ENCODE data around the gene IL18RAP. TPM values are rescaled to one million over a fixed set of nuclear protein-coding genes. Genes with fewer than 3 reads are reported as not detected.

The IL18RAP gene
- total and polyA plus RNA-seq, 9 donors, result 0.10 to 0.77 (median 0.33) TPM

GRCh38 chr2:102461188-102461587, 38.2 kb downstream of the IL18RAP start:
- TF ChIP-seq POLR2A (IDR thresholded peaks at IDR 0.05), result no peak
- TF ChIP-seq EP300 (IDR thresholded peaks at IDR 0.05), result no peak
- no peak for TF ChIP-seq CTCF (IDR thresholded peaks at IDR 0.05)
- H3K27me3 ChIP-seq, result no peaks in the 10 kb centered on the region
- no peaks in the 10 kb centered on the region for H3K36me3 ChIP-seq
- 77 to 89% (median 85%) methylated on average over 6 of the region's 6 CpGs for WGBS, 3 donors
- DNase-seq, result no peak
- no peaks in the 10 kb centered on the region for H3K4me1 ChIP-seq (ENCODE audit: insufficient read depth)
- intact Hi-C loops (cut with DNase I), result no loop called here
- H3K27ac ChIP-seq, result no peak overlapping the region
- no peaks in the 10 kb centered on the region for H3K9me3 ChIP-seq
- no peak overlapping the region for H3K4me3 ChIP-seq

GRCh38 chr2:102463160-102463559, 40.2 kb downstream of the IL18RAP start:
- intact Hi-C loops (cut with DNase I), result no loop called here
- WGBS, 3 donors, result 86 to 89% (median 87%) methylated on average over 5 of the region's 5 CpGs

GRCh38 chr2:102470168-102470567, 47.2 kb downstream of the IL18RAP start:
- 64 to 80% (median 66%) methylated on average over 1 of the region's 1 CpG for WGBS, 3 donors
- TF ChIP-seq POLR2A (IDR thresholded peaks at IDR 0.05), result no peak
- intact Hi-C loops (cut with DNase I), result no loop called here
- Histone ChIP-seq H3K27ac (no peak overlapping the region), H3K9me3 (no peaks in the 10 kb centered on the region), H3K36me3 (no peaks in the 10 kb centered on the region), H3K4me1 (ENCODE audit: insufficient read depth) (no peaks in the 10 kb centered on the region), H3K27me3 (no peaks in the 10 kb centered on the region), H3K4me3 (no peak overlapping the region)
- no peak for DNase-seq

More at GRCh38 chr2:102463160-102463559, 40.2 kb downstream of the IL18RAP start:
- no peak for TF ChIP-seq CTCF (IDR thresholded peaks at IDR 0.05)
- TF ChIP-seq EP300 (IDR thresholded peaks at IDR 0.05), result no peak
- no peak for TF ChIP-seq POLR2A (IDR thresholded peaks at IDR 0.05)
- Histone ChIP-seq H3K4me3 (no peak overlapping the region), H3K9me3 (no peaks in the 10 kb centered on the region), H3K36me3 (no peaks in the 10 kb centered on the region), H3K4me1 (ENCODE audit: insufficient read depth) (no peaks in the 10 kb centered on the region), H3K27me3 (no peaks in the 10 kb centered on the region), H3K27ac (no peak overlapping the region)
- DNase-seq, result no peak

- intact Hi-C loops (cut with DNase I), result no loop called here
- Histone ChIP-seq H3K9me3 (no peaks in the 10 kb centered on the region), H3K4me3 (no peak within 1 kb of the TSS), H3K27me3 (no peaks in the 10 kb centered on the region), H3K27ac (no peak within 1 kb of the TSS), H3K36me3 (no peaks in the 10 kb centered on the region), H3K4me1 (ENCODE audit: insufficient read depth) (no peaks in the 10 kb centered on the region)
- TF ChIP-seq CTCF (IDR thresholded peaks at IDR 0.05) (peak in 1 of 3 donors; percentile 15), EP300 (IDR thresholded peaks at IDR 0.05) (no peak)
- 4 to 12% (median 11%) methylated on average over 3 of the region's 3 CpGs for WGBS, 3 donors
- no peak for DNase-seq
Measured at GRCh38 chr2:102473020-102473419, 50.1 kb downstream of the IL18RAP start, which contains the start of gene SLC9A4. SLC9A4 (plus strand) TSS chr2:102473226; CDS start chr2:102473760, 534 bp downstream.

GRCh38 chr2:102473631-102474030, 50.7 kb downstream of the IL18RAP start:
- no peaks in the 10 kb centered on the region for H3K4me1 ChIP-seq (ENCODE audit: insufficient read depth)
- no peaks in the 10 kb centered on the region for H3K9me3 ChIP-seq
- H3K27ac ChIP-seq, result no peak overlapping the region
- no peak for DNase-seq
- intact Hi-C loops (cut with DNase I), result no loop called here
- no peaks in the 10 kb centered on the region for H3K36me3 ChIP-seq
- TF ChIP-seq CTCF (IDR thresholded peaks at IDR 0.05) (no peak), POLR2A (IDR thresholded peaks at IDR 0.05) (no peak), EP300 (IDR thresholded peaks at IDR 0.05) (no peak)
- 73 to 79% (median 75%) methylated on average over 3 of the region's 3 CpGs for WGBS, 3 donors
- H3K27me3 ChIP-seq, result no peaks in the 10 kb centered on the region
- H3K4me3 ChIP-seq, result no peak overlapping the region
